Astrocyte (in vitro differentiated cells and primary cell): Measurements from ENCODE around the gene FBN1.

Experiments used
- EZH2 ChIP-seq: IDR thresholded peaks from 2 replicates; pipeline ENCODE4 v1.6.1; 2012; ENCODE audit warnings: mild to moderate bottlenecking, low read length, inconsistent platforms; ENCODE audit not compliant: insufficient read depth
- TF ChIP-seq, protein P1 (sequence below): IDR thresholded peaks from 2 replicates; pipeline ENCODE4 v1.5.1; 2011; ENCODE audit warnings: low read depth, mild to moderate bottlenecking, inconsistent platforms, low read length, moderate library complexity; ENCODE audit not compliant: insufficient read depth

DNA sequence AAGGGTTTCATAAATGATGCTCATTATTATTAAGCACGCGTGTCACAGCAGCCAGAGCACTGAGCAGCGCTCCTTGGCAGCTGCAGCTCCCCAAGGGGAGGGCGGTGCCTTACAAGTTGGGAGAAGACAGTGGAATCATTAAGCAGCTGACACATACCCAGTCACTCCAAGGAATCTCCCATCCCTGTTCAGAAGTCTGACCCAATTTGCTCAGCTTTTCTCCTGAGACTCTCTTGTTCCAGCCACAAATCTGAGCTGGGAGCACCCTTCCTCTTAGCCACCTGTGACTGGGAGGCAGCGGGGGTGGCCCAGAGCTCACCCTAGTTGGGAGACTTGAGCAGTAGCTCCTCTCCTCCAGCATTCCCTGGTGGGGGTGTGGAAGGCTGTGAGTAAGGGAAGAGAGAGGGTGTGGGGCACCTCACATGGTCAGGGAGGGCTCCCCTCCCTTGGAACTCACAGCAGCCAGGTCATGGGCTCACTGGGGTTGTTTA lies 249.9 kb downstream of the FBN1 start:
- TF ChIP-seq, protein P1, sequence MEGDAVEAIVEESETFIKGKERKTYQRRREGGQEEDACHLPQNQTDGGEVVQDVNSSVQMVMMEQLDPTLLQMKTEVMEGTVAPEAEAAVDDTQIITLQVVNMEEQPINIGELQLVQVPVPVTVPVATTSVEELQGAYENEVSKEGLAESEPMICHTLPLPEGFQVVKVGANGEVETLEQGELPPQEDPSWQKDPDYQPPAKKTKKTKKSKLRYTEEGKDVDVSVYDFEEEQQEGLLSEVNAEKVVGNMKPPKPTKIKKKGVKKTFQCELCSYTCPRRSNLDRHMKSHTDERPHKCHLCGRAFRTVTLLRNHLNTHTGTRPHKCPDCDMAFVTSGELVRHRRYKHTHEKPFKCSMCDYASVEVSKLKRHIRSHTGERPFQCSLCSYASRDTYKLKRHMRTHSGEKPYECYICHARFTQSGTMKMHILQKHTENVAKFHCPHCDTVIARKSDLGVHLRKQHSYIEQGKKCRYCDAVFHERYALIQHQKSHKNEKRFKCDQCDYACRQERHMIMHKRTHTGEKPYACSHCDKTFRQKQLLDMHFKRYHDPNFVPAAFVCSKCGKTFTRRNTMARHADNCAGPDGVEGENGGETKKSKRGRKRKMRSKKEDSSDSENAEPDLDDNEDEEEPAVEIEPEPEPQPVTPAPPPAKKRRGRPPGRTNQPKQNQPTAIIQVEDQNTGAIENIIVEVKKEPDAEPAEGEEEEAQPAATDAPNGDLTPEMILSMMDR: no peak
- TF ChIP-seq EZH2: no peak
